CD4-positive, CD25-positive, alpha-beta regulatory T cell (primary cell): ENCODE measurements around the gene SKAP2. TPM values are rescaled to one million over a fixed set of nuclear protein-coding genes. Genes with fewer than 3 reads are reported as not detected.
A peak's percentile ranks its signal among the peaks of the same experiment; 100 is the strongest.

ENCODE experiments used
- ATAC-seq, 2 donors: fragments of 150-1000 bp; cut with Tn5 transposase; one replicate each; pipeline ENCODE4 v1.10.0; 2021; ENCODE audit warnings: low read depth in 2 of 2, moderate number of reproducible peaks in 2 of 2, moderate library complexity in 1 of 2
- DNase-seq, 3 donors: peaks; one replicate each; pipeline versions ENCODE4 v3.0.0 to v3.0.0-alpha.2; 2012 to 2022; ENCODE audit warnings: mixed read lengths in 1 of 3
- H3K27ac ChIP-seq: one replicate; pipeline ENCODE4 v1.7.0; 2013; ENCODE audit warnings: mild to moderate bottlenecking, low read length; ENCODE audit not compliant: insufficient read depth, poor library complexity, severe bottlenecking
- H3K27me3 ChIP-seq: one replicate; pipeline ENCODE4 v1.7.0; 2013; ENCODE audit warnings: low read length; ENCODE audit not compliant: control insufficient read depth, insufficient read depth
- H3K36me3 ChIP-seq: one replicate; pipeline ENCODE4 v1.7.0; 2013; ENCODE audit warnings: mild to moderate bottlenecking, low read length, moderate library complexity; ENCODE audit not compliant: control insufficient read depth, insufficient read depth
- H3K4me1 ChIP-seq: 2 replicates; pipeline ENCODE4 v1.7.0; 2013; ENCODE audit warnings: mild to moderate bottlenecking, low read length; ENCODE audit not compliant: insufficient read depth, control insufficient read depth, poor library complexity, severe bottlenecking
- H3K4me3 ChIP-seq: one replicate; pipeline ENCODE4 v1.7.0; 2013; ENCODE audit warnings: low read depth, mild to moderate bottlenecking, low read length, moderate library complexity
- H3K9me3 ChIP-seq, 2 experiments: 1 replicate in 1 of 2; 2 replicates in 1 of 2; pipeline ENCODE4 v1.7.0; 2013; ENCODE audit warnings: low read length in 2 of 2, mild to moderate bottlenecking in 1 of 2, moderate library complexity in 1 of 2; ENCODE audit not compliant: control insufficient read depth in 2 of 2
- H3K27ac Mint-ChIP-seq, 3 donors: one replicate each; pipeline ENCODE4 v1.8.0; 2020 to 2022; ENCODE audit warnings: mild to moderate bottlenecking in 3 of 3, mixed read lengths in 3 of 3, moderate library complexity in 2 of 3
- H3K27me3 Mint-ChIP-seq: one replicate; pipeline ENCODE4 v1.8.0; 2022; ENCODE audit warnings: mild to moderate bottlenecking, mixed read lengths
- H3K36me3 Mint-ChIP-seq: one replicate; pipeline ENCODE4 v1.8.0; 2020; ENCODE audit warnings: mixed read lengths
- H3K4me1 Mint-ChIP-seq, 4 donors: one replicate each; pipeline ENCODE4 v1.8.0; 2020 to 2022; ENCODE audit warnings: mixed read lengths in 4 of 4, mild to moderate bottlenecking in 1 of 4
- H3K4me3 Mint-ChIP-seq, 4 donors: one replicate each; pipeline ENCODE4 v1.8.0; 2020 to 2022; ENCODE audit warnings: mild to moderate bottlenecking in 4 of 4, mixed read lengths in 4 of 4, moderate library complexity in 3 of 4
- H3K9me3 Mint-ChIP-seq, 7 donors: one replicate each; pipeline ENCODE4 v1.8.0; 2020 to 2022; ENCODE audit warnings: mixed read lengths in 7 of 7, mild to moderate bottlenecking in 3 of 7, moderate library complexity in 2 of 7
- polyA plus RNA-seq, 4 donors: library from polyadenylated mRNA; unstranded; fragments of 300-500 nt; fragmentation: Illumina TruSeq; gene quantifications; one replicate each; pipeline ENCODE4 v1.2.3, GENCODE V29; 2021
- total RNA-seq: library from RNA; stranded (reverse); gene quantifications from one replicate; pipeline ENCODE4 v1.2.3, GENCODE V29; 2022

SKAP2 gene
- total and polyA plus RNA-seq, 5 donors from 2014 or later, result 20.6 to 47.2 (median 28.8) TPM

DNA sequence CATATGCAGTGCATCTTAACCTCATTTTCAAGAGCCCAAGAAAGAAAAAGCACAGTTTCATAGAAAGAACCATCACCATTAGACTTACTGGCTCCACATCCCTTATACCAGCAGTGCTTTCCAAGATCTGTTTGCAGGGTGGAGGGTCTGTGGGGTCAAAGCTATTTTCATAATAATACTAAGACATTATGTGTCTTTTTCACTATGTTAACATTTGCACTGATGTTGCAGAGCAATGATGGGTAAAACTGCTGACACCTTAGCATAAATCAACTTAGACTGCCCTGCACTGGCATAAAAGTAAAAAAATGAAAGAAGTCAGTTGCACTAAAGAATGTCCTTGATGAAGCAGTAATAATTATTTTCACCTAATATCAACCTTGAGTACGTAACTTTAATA is 166.2 kb downstream of the SKAP2 start:
- H3K27me3 ChIP-seq, result no peaks in the 10 kb centered on the region
- Mint-ChIP-seq H3K4me3 (no peak overlapping the region), H3K9me3 (no peaks in the 10 kb centered on the region), H3K4me1 (no peaks in the 10 kb centered on the region), H3K36me3 (peaks cover 8% of the 10 kb centered on the region), H3K27ac (no peak overlapping the region), H3K27me3 (no peaks in the 10 kb centered on the region)
- no peaks in the 10 kb centered on the region for H3K36me3 ChIP-seq
- ATAC-seq (no peak), DNase-seq (no peak)
- no peaks in the 10 kb centered on the region for H3K4me1 ChIP-seq
- H3K9me3 ChIP-seq, result no peaks in the 10 kb centered on the region
- no peak overlapping the region for H3K4me3 ChIP-seq
- H3K27ac ChIP-seq, result no peak overlapping the region

DNA sequence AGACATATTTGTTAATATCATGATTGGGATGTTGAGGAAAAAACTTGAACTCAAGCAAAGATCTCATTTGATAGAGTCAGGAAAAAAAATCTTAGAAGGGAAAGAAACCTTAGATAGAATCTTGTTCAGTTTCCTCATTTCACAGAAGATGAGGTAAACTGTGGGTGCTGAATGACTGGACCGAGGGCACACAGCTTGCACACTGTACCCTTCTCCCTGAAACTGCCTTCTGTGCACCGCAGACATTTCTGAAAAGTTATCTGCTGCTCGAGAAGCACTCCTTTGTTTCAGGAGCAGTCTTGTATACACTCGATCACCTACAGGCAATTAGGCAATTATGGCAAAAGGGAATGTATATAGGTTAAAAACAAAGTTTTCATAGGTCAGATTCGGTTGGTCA is 167.4 kb downstream of the SKAP2 start:
- Mint-ChIP-seq H3K27ac (no peak overlapping the region), H3K4me1 (peaks cover 0 to under 1% (median 0%) of the 10 kb centered on the region in 4 donors), H3K9me3 (no peaks in the 10 kb centered on the region), H3K4me3 (no peak overlapping the region), H3K27me3 (no peaks in the 10 kb centered on the region), H3K36me3 (peaks cover 4% of the 10 kb centered on the region)
- DNase-seq (no peak), ATAC-seq (no peak)
- Histone ChIP-seq H3K9me3 (no peaks in the 10 kb centered on the region), H3K4me1 (no peaks in the 10 kb centered on the region), H3K4me3 (no peak overlapping the region), H3K27ac (no peak overlapping the region), H3K36me3 (no peaks in the 10 kb centered on the region), H3K27me3 (no peaks in the 10 kb centered on the region)

DNA sequence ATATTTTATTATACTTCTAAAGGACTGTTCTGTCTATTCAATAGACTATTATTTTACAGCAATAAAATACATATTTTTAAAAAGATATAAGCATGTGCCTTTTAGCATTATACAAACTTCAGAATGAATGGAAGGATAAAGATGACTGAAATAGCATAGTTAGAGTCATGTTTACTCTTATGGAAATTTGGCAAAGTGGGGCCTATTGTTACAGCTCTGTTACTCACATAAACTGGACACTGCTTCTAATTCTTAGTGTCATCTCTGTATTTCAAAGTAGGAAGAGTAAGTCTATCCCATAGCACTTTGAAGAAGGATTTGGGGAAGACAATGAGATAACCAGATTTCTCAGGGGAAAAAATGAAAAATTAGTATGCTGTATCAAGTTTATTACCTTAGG is 168.2 kb downstream of the SKAP2 start:
- H3K9me3 Mint-ChIP-seq, result no peaks in the 10 kb centered on the region
- H3K27me3 Mint-ChIP-seq, result peaks cover 6% of the 10 kb centered on the region
- peaks cover 0 to 5% (median 0%) of the 10 kb centered on the region in 4 donors for H3K4me1 Mint-ChIP-seq
- Histone ChIP-seq H3K27me3 (no peaks in the 10 kb centered on the region), H3K36me3 (no peaks in the 10 kb centered on the region), H3K4me1 (no peaks in the 10 kb centered on the region), H3K9me3 (no peaks in the 10 kb centered on the region), H3K4me3 (no peak overlapping the region), H3K27ac (no peak overlapping the region)
- no peak overlapping the region for H3K27ac Mint-ChIP-seq
- H3K4me3 Mint-ChIP-seq, result no peak overlapping the region
- H3K36me3 Mint-ChIP-seq, result peaks cover 4% of the 10 kb centered on the region
- DNase-seq, result no peak
- no peak for ATAC-seq

DNA sequence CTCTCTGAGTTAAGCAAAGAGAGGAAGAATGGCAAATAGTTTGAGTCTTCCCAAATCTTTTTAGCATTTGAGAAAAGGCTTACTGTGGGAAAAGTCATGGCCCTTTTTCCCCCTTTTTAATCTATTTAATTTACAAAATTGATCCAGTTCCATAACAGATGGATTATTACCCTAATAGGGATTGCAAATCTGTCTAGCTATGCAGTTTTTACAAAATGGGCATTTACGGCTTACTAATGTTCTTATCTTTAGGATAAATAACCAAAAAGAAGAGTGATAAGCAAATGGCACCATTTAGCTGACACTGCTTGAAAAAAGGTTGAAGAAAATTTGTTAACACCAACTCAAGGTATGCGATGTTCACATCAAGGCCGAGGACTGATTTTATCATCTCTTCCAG is 169.7 kb downstream of the SKAP2 start:
- no peak overlapping the region for H3K27ac ChIP-seq
- no peaks in the 10 kb centered on the region for H3K36me3 ChIP-seq
- ATAC-seq (no peak), DNase-seq (no peak)
- no peak overlapping the region for H3K27ac Mint-ChIP-seq
- H3K4me3 Mint-ChIP-seq, result no peak overlapping the region
- no peak overlapping the region for H3K4me3 ChIP-seq
- peaks cover 6% of the 10 kb centered on the region for H3K27me3 Mint-ChIP-seq
- no peaks in the 10 kb centered on the region for H3K9me3 ChIP-seq
- H3K27me3 ChIP-seq, result no peaks in the 10 kb centered on the region
- H3K36me3 Mint-ChIP-seq, result peaks cover 4% of the 10 kb centered on the region
- H3K9me3 Mint-ChIP-seq, result no peaks in the 10 kb centered on the region
- no peaks in the 10 kb centered on the region for H3K4me1 ChIP-seq
- H3K4me1 Mint-ChIP-seq, result peaks cover 0 to 5% (median 0%) of the 10 kb centered on the region in 4 donors

DNA sequence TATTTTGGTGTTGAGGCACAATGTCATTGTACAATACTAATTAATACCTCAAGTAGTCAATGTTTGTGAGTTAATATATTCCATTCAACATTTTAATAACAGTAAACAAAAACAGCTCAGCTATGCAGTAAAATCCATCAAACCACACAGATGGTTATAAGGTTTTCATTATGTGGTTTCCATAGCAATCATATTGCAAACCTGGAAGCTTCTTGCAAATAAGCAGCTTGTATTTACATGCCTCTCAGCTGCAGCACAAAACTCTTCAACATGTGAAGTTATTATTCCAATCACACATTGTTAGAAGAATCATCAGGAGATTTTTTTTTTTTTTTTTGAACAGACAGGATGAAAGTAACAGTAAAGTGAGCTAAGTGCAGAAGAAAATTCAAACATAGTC is 170.2 kb downstream of the SKAP2 start:
- Mint-ChIP-seq H3K4me1 (peaks cover 0 to 5% (median 0%) of the 10 kb centered on the region in 4 donors), H3K27me3 (peaks cover 6% of the 10 kb centered on the region), H3K9me3 (no peaks in the 10 kb centered on the region), H3K27ac (no peak overlapping the region), H3K36me3 (peaks cover 4% of the 10 kb centered on the region), H3K4me3 (no peak overlapping the region)
- no peak for ATAC-seq
- Histone ChIP-seq H3K4me3 (no peak overlapping the region), H3K36me3 (no peaks in the 10 kb centered on the region), H3K4me1 (no peaks in the 10 kb centered on the region), H3K27ac (no peak overlapping the region), H3K9me3 (no peaks in the 10 kb centered on the region), H3K27me3 (no peaks in the 10 kb centered on the region)
- DNase-seq, result no peak

DNA sequence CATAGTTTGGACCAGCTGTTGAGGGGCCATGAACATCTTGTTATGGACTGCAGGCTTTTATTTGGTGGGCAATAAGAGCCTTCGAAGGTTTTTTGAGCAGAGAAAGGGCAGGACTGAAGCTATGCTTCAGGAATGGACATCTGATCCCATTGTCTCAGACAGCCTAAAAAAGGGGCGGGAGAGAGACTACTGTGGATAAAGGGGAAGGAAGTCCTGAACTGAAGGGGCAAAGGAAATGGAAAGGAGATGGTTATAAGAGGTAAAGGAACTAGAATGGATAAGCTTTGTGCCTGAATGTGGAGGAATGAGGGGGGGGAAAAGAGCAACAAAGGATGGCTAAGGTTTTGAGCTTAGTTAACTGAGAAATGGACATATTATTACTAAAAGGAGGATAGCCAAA is 172.5 kb downstream of the SKAP2 start:
- H3K9me3 Mint-ChIP-seq, result no peaks in the 10 kb centered on the region

DNA sequence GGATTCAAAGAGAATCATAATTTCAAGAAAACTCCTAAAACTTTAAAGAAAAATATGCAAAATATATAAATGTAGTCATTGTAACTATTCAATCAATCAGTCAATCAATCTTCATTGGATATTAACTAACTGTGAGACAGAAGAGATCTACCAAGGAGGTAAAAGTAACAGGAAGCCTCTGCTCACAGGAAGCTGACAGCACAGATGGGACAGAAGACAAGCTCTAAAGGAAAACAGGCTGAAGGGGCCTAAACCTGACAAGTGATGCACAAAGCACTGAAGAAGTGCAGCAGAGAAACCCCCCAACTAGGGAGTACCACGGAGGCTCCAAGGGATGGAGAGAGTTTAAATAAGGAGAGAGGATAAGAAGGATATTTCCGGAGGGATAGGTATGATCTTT is 173.0 kb downstream of the SKAP2 start:
- Mint-ChIP-seq H3K36me3 (no peaks in the 10 kb centered on the region), H3K9me3 (no peaks in the 10 kb centered on the region), H3K4me3 (no peak overlapping the region), H3K4me1 (peaks cover 0 to 5% (median 0%) of the 10 kb centered on the region in 4 donors), H3K27ac (peak overlapping the region in 1 of 3 donors; percentile 19), H3K27me3 (peaks cover 9% of the 10 kb centered on the region)
- no peak for ATAC-seq
- Histone ChIP-seq H3K4me3 (no peak overlapping the region), H3K27me3 (no peaks in the 10 kb centered on the region), H3K27ac (no peak overlapping the region), H3K36me3 (no peaks in the 10 kb centered on the region), H3K9me3 (no peaks in the 10 kb centered on the region), H3K4me1 (no peaks in the 10 kb centered on the region)
- DNase-seq, result no peak

More for the DNA sequence above, 172.5 kb downstream of the SKAP2 start:
- DNase-seq (no peak), ATAC-seq (no peak)
- Histone ChIP-seq H3K36me3 (no peaks in the 10 kb centered on the region), H3K9me3 (no peaks in the 10 kb centered on the region), H3K27me3 (no peaks in the 10 kb centered on the region), H3K4me1 (no peaks in the 10 kb centered on the region), H3K27ac (no peak overlapping the region), H3K4me3 (no peak overlapping the region)
- H3K27me3 Mint-ChIP-seq, result peaks cover 6% of the 10 kb centered on the region
- peaks cover 2% of the 10 kb centered on the region for H3K36me3 Mint-ChIP-seq
- H3K4me3 Mint-ChIP-seq, result no peak overlapping the region
- peak overlapping the region in 1 of 3 donors; percentile 19 for H3K27ac Mint-ChIP-seq
- peaks cover 0 to 5% (median 0%) of the 10 kb centered on the region in 4 donors for H3K4me1 Mint-ChIP-seq

DNA sequence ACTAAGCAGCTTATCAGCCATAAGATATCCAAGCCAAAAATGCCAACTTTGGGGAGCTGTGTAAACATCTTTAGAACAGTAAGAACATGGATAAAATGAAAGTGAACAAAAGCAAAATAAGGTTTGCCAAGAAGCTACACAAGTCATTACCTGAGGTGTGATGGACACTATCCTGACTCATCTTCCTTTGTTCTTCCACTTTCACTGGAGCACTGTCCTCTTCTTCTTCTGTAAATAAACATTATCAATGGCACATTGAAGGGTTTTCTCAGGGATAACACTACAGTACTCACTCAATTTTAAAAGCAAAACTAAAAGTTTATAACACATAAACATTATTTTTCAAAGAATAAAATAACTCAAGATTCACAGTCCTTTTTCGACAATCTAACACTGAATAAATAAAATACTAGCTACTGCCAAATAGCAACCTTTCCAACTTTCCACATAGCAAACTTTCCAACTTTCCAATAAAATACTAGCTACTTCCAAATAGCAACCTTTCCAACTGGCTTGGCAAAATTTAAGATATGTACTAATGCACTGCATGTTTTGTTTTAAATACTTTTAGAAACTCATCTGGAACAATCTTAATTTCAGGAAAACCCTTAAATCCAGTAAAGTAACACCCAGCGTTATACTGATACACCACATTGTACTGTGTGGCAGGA is 174.1 kb downstream of the SKAP2 start:
- DNase-seq (no peak), ATAC-seq (no peak)
- H3K27me3 ChIP-seq, result no peaks in the 10 kb centered on the region
- no peaks in the 10 kb centered on the region for H3K4me1 ChIP-seq
- H3K4me3 Mint-ChIP-seq, result no peak overlapping the region
- no peaks in the 10 kb centered on the region for H3K36me3 ChIP-seq
- H3K9me3 Mint-ChIP-seq, result no peaks in the 10 kb centered on the region
- H3K9me3 ChIP-seq, result no peaks in the 10 kb centered on the region
- no peaks in the 10 kb centered on the region for H3K36me3 Mint-ChIP-seq
- H3K4me1 Mint-ChIP-seq, result peaks cover 0 to 5% (median 0%) of the 10 kb centered on the region in 4 donors
- no peak overlapping the region for H3K27ac Mint-ChIP-seq
- H3K27me3 Mint-ChIP-seq, result peaks cover 10% of the 10 kb centered on the region
- no peak overlapping the region for H3K27ac ChIP-seq
- no peak overlapping the region for H3K4me3 ChIP-seq
